ENCODE results near the gene ZNF277.
A peak's percentile ranks its signal among the peaks of the same experiment; 100 is the strongest.
"Not testable (repeated sequence)": the region's sequence is repeated elsewhere in the genome, so short reads cannot be mapped to it uniquely, and the experiment has no call there.

The ZNF277 gene

DNA sequence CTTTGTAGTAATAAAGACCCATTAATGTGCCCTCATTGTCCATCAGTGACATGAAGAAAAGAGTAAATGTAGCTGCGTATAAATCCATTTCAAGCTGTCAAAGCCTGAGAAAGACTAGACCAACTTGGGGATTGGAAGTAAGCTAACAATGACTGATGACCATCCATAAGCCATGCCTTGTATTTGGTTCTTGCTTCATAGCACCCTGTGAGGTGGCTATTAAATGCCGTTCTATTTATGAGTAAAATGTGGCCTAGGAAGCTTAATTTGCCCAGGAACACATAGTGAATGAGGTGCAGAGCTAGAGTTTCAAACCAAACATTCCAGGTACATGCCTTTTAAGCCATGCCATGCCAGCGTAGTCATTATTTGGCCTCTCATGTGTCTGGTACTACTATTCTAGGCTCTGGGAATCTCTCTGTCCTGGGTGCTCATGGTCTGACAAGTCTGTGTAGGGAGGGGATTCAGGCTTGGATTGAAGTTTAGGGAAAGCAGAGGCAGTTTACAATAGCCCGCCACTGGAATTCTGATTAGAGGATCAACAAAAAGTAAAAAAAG, 92.1 kb downstream of the ZNF277 start:
- no peak for DNase-seq

DNA sequence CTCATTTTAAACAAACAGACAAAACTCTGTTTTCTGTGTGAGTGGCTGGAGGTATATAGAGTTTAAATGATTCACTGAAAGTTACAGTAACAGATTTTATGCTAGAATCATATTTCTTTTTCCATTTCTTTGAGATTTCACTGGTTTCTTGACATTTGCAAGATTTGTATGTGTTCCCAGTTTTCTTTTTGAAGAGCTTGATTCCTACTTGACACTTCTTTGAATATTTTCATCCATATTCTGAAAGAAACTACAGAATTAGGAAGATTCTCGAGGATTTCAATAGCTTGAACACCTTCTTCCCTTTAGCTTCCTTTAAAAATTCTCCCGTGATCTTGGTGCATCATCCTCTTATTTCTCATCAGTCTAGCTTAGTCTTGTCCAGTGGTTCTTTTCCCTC, 93.6 kb downstream of the ZNF277 start:
- DNase-seq, result no peak

DNA sequence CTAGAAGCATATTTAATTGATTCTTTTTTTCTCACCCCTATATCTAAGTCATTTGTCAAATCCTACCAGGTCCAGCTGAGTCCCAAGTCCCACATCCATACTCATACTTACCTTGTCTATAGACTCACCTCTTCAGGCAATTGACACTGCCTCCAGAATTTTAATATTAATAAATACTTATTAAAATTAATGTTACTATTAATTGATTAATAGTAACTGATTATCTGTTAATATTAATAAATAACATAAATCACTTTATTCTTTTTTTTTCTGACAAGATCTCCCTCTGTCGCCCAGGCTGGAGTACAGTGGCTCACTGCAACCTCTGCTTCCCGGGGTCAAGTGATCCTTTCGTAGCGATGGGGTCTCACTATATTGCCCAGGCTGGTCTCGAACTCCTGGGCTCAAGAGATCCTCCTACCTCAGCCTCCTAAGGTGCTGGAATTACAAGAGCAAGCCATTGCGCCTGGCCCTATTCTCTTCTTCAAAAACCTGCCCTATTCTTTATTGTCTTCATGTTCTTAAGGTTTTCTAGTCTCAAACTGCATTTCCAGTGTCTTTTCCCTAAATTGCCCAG, 94.4 kb downstream of the ZNF277 start:
- no peak for DNase-seq

DNA sequence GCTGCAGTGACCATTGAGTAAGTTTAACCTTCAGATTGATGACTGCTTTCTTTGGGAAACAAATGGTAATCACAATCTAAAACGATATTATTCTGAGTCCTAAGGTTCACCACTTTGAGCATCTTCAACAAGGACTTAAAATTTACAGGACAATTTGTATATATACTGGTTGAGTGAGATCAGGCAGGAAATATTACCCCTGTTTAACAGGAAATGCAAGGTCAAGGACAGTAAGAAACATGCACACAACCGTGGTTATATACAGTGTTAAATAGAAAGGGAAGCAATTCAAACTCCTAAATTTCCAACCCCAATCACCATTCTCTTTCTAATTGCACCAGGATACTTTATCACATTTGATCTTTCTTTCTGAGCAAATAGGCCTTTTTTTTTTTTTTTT, 96.1 kb downstream of the ZNF277 start:
- no peak for DNase-seq

DNA sequence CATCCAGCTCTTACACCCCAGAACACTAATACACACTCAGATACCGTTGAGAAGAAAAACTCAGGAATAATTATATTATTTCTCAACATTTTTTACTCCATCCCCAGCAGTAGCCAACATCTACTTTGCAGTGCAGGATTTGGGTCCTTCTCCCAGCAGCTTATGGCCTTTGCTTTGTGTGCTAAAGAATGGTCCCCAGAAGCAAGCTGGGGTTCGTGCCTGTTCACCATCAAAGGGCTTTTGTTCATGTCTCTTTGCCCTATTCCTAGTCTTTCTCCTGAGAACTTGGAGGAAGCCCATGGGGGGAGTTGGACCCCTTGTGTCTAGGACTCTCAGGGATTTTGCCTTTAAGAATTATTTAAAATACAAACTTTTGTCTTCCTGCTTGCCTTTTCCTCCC, 100.4 kb downstream of the ZNF277 start:
- no peak for DNase-seq

DNA sequence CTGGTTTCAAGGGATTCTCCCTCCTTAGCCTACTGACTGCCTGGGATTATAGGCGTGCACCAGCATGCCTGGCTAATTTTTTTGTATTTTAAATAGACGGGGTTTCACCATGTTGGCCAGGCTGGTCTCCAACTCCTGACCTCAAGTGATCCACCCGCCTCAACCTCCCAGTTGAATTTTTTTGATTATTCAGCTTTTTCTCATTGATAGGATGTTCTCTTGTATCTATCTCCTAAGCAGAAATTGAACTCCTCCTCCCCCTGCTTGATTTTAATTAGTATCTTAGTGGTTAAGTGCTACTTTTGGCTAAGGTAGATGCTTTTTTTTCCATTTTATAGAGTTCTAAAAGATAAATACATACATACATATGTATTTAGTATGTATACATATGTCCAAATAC, 101.0 kb downstream of the ZNF277 start:
- DNase-seq, result no peak

DNA sequence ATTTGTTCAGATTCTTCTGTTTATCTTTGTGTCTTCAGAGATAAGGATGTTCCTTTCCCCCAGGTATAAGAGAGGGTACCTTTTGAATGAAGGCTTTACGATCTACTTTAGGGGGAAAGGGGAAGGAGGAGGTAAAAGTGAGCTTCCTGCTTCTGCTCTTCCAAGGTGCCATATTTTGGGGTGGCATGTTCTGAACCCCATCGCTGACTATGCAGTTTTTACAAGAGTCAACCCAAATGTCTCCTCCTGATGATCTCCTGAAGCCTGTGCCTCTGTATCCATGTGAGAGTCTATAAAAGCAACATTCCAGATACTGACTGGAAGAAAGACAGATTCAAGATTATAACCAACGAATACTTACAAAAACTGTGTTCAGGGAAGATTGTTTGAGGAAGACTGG, 102.5 kb downstream of the ZNF277 start:
- DNase-seq, result no peak

DNA sequence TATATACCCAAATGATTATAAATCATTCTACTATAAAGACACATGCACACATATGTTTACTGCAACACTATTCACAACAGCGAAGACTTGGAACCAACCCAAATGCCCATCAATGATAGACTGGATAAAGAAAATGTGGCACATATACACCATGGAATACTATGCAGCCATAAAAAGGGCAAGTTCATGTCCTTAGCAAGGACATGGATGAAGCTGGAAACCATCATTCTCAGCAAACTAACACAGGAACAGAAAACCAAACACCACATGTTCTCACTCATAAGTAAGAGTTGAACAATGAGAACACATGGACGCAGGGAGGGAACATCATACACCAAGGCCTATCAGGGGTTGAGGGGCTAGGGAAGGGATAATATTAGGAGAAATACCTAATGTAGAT, 110.3 kb downstream of the ZNF277 start:
- DNase-seq, result not testable (repeated sequence)

DNA sequence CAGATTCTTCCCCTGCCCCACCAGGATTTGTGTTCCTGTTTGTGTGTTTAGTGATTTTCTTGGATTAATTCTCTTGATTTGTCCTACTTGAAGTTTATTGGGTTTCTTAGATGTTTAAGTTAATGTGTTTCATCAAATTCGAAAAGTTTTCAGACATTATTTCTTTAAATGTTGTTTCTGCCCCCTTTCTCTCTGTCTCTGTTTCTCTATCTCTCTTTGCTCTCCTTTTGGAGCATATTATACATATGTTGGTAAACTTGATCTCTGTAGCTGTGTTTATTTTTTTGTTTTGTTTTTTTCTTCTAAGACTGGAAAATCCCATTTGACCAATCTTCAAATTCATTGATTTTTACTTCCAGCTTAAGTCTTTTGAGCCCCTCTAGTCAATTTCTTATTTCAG, 115.6 kb downstream of the ZNF277 start:
- no peak for DNase-seq

DNA sequence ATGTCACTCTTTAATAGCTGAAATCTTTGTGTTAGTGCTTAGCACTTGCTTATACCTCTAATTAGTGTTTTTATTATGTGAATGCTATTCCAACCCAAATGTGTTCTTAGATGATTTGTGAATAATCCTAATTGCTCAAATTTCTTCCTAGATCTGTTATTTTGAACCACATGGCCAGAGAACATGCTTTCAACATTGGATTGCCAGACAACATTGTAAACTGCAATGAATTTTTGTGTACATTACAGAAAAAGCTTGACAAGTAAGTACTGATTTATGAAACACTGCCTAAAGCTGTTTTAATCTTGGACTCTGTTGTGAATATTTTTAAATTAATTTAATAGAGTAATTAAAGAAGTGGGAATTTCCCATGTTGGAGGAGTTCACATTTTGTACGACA, 121.1 kb downstream of the ZNF277 start:
- DNase-seq, result no peak

DNA sequence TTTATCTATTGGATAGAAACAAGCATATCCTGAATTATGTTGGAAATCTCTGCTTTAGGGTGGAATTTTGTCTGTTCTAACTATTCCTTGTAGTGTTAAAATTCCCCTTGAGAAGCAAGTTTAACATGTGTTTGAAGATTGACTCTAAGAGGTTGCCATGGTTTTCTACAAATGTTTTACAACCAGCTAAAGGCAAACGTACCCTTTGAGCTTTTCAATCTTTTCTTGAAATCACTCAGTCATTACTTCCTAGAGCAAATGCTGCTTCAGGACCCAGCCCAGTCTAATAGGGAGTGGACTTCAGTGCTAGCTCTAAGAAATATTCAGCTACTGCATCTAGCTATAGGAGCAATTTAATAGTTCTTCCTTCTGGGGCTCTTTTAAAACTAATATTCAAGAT, 125.0 kb downstream of the ZNF277 start:
- no peak for DNase-seq

DNA sequence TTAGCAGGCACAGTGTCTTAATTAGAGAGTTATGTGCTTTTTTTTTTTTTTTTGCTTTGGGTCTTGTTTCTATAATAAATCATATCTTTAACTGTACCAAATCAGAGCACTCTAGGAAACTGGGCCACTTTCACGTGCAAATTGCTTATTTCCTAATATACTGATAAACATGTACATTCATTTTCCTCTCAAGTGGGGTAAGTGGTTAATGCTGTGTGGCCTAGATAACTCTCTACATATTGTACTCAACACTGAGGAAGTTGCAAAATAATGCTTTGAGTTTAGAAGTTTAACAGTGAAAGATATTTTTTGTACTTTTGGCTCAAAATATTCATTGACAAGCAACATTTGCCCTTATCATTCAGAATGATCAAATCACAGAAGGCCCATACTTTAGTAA, 127.9 kb downstream of the ZNF277 start:
- DNase-seq, result peak; percentile 10

DNA sequence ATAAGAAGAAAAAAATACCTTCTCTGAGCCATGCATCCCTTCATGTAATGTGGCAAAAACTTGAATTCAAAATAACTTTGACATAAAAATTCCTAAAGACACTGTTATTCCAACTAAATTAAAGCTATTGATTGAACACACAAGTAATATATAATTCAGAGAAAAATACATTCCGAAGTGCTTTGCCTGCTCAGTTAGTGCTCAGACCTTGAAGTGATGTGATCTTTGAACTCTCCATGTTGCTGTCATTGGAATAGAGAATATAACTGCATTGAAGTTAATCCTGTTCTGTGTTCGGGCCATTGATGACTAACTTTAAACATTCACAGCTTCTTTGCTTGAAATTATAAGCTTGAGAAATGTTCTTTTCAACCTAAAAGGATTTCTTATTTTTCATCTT, 129.8 kb downstream of the ZNF277 start:
- DNase-seq, result no peak

DNA sequence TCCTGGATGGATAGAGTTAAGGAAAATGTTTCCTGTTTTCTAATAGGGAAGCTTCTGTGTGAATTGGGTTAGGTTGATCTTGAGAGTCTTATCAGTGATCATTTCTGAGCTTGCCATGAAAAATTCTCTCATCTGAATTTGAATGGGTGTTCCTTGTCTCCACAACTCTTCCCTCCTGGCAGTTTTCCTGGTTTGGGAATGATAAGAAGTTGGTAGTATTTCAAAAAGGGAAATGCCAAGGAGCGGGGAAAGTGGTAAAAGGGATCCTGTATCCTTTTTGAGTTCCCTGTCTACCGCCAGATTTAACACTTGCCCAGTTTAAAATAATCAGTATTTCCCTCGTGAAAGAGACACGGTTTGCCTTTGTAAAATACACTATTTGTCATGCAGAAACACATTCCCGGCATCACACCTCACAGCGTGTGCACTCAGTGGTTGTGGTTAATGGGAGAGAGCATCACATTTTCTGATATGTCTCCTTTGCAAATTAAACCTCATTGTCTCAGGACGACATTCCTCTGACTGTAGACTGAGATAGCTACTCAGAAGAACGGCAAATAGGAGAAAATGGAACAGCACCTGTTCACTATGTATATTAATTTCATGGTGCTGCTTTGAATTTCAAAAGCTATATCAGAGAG, 130.6 kb downstream of the ZNF277 start:
- DNase-seq, result no peak

DNA sequence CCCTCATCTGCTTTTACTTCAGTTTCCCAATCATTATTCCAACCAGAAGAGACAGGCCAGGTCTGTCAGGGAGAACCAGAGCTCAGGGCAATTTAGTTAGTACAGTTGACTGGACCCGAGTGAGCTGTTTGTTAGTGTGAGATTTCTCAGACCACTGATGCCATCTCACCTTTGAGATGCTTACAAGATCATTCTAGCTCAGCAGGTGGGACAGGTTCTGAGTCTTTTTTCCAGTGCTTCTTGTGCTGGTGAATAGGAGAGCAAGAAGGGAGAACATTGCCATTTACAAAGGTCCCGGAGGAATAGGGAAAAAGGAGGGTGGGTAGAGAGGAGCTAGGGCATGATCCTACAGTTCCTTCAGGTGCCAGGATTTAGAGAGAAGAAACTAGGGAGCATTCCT, 131.4 kb downstream of the ZNF277 start:
- DNase-seq, result no peak

DNA sequence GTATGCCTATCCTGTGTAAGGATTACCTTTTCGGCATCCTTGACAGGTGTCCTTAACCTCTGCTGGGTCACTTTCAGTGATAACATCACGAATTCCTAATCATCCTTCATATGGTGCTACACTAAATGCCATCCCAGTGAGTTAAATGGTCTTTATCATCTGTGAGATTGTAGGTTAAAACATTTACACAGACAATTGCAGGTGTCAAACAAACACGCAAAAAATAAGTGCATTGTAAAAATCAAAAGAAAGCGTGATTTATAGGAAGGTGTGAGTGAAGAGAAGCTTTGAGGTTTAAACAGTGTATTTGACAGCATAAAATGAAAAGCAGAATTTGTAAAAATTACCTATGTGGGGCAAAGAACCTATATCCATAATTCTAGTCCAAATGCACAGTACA, 132.3 kb downstream of the ZNF277 start:
- no peak for DNase-seq

DNA sequence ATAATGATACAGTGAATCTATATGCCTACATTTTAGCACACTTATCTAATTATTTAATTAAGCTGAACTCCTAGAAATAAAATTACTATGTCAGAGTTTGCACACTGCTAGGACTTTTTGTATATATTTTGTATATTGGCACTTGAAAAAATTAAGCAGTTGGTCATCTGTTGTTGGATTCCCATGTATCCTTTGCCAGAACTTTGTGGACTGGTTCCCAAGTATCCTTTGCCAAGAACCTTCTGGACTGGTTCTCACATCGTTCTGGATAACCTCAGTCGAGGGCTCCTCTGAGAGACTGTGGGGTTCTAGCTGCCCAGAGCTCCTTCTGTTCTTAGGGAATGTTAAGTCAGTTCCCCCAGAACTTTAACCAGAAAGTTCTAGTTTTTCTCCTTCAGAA, 135.0 kb downstream of the ZNF277 start:
- no peak for DNase-seq

DNA sequence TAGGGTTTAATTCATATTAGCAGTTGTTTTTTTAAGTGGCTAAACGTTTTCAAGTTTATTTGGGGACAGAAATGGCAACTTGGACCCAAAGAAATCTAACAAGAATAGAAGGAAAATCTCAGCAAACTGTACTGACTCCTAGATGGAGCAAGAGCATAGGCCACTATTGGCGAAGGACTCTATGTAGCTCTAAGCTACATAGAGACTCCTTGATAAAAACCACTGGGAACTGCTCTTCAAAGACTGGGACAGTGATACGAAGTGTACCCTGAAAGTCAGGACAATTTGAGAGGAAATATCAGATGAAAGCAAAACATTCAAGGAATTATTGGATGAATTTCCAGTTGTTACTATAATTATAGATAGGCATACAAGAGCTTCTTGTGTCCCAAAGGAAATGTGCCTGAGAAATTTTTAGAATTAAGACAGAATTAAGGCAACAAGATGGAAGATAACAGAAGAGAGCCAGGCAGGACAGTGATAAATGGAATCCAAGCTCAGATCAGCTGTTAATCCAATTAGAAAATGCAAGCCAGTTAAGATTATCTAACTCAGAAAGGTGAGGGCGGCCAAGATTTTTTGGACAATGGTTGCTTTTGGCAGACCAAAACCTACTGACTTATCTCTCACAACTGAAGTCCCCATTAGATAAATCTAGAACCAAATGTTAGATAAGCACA, 140.0 kb downstream of the ZNF277 start:
- no peak for DNase-seq

DNA sequence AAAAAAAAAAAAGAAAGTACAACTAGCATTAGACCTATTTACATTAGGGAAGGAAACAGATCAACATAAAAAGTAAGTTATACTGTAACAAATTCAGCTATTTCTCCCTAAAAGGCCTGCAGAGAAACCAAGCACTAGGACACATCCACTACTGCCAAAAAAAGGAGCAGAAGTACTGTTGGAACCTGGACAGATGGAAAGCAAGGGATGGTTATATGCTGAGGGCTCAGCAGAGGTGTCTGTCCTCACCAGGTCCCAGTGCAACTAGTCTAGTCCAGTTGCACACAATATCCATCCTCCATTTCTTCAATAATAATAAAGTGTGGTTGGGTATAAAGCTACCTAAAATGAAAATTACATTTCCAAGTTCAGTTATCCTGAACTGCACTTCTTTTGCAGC, 140.6 kb downstream of the ZNF277 start:
- no peak for DNase-seq

DNA sequence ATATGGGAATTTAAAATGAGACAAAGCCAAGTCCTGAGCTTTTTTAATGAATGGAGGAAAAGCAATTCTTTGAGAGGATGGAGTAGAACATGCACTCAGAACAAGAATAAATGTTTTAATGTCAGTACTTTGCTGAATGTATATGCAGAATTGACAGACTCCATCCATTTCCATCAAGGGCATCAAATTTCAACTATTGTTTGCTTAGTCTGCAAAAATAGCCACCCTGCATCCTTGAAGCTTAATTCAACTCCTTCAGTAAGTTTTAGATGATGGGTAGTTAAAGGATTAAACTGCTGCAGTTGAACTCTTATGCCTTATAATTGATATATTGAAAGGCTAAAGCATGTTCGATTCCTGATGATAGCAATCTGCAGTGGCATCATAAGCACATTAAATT, 144.1 kb downstream of the ZNF277 start:
- DNase-seq, result no peak

DNA sequence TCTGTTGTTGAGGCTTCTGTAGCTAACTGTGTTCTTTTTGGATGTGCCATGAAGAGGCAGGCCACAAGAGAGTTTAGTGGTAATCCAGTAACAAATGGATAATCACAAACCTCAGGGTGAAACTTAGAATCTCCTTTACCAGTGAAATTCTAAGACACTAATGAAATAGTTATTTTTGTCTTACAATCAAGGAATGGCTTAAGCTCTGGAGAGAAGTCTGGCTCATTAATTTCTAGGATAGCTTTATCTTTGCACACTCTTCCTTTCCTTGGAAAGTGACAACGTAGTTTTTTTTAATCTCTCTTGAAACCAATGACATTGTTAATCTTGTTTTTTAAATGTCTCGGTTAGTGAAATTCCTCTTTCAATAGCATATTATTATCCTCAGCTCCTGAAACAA, 150.1 kb downstream of the ZNF277 start:
- no peak for DNase-seq

DNA sequence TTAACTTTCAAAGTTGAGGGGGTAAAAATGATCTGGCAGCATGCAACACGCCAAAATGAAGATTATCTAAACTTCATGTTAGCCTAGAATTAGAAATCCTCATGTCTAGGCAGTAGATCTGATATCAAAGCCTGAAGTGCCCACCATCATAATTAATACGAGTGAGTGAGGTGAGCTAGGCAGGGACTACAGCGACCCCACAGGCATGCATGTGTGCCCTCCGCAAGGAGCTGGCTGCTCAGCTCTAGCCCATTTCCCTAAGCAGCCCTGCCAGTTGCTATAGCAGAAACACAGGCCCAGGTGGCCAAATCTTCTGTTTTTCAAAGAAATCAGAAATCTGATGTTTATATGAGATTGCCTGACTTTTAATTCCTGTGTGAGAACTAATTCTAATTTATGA, 150.6 kb downstream of the ZNF277 start:
- no peak for DNase-seq

DNA sequence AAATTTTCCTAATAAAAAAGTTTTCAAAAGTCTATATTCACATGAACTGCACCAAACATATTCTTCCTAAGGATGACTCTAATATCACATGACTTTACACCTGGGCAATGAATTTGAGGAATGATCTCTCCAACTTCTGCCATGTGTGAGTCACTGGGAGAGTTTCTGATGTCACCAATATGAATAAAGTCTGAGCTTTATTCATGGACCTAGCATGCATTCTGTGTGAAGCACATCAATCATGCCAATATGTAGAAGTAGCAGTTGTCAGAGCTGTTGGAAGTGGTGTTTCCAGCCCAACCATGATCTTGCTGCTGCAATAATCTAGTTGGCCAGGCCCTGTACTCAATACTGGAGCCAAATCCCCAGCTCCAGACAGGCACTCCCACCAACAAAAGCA, 152.0 kb downstream of the ZNF277 start:
- no peak for DNase-seq

DNA sequence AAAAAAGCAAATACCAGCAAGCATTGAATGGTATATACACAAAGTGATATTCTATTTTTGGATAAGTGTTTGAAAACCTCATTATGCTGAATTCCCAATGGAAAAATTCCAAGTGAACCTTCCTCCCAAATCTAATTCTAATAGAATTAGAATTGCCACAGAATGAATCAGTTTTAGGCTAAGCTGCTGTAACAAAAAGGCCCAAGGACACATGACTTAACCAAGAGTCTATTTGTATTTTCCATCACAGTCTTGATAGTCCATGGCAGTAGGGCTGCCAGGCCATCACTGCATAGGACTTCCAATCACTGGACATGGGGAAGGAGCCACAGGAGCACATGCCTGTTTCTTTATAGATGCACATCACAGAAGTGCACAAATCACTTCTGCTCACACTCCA, 152.6 kb downstream of the ZNF277 start:
- no peak for DNase-seq

DNA sequence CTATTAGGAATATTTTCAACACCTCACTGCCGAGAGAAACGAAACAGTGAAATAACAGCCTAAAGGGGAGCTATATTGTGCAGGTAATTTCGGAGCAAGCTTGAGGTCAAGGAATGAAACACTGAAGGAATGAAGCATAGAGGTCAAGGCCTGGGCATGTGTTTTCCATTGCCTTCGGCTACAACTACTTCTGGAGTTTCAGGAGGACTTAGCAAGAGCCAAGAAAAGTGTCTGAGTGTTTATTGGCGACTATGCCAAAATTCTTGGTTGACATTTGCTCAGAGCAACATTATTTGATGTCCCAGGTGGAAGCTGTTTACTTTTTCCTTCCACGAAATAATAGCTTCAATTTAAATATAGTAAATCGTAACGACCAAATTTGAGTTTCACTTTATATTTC, 154.2 kb downstream of the ZNF277 start:
- no peak for DNase-seq

All from fibroblast of skin of right quadriceps (primary cell).